Suprapubic skin (tissue), 4 donors: Measurements from ENCODE around the gene SLFN12L.

ENCODE experiments used
- CTCF ChIP-seq, 2 donors: fragments of 200-600 bp in 1 of 2; fragments of 450-650 bp in 1 of 2; sonication (generic) in 1 of 2; IDR thresholded peaks; one replicate each; pipeline ENCODE4 v1.5.1; 2016 to 2019; ENCODE audit warnings: antibody characterized with exemption in 2 of 2, mild to moderate bottlenecking in 1 of 2, moderate library complexity in 1 of 2
- POLR2A ChIP-seq, 2 donors: fragments of 450-650 bp; IDR thresholded peaks; one replicate each; pipeline ENCODE4 v1.6.1; 2017; ENCODE audit warnings: antibody characterized with exemption in 2 of 2, mild to moderate bottlenecking in 2 of 2, moderate library complexity in 2 of 2
- POLR2AphosphoS5 ChIP-seq, 3 donors: sonication (generic); formaldehyde crosslinking; IDR thresholded peaks; one replicate each; pipeline ENCODE4 v1.6.1; 2017; ENCODE audit warnings: antibody characterized with exemption in 3 of 3

DNA sequence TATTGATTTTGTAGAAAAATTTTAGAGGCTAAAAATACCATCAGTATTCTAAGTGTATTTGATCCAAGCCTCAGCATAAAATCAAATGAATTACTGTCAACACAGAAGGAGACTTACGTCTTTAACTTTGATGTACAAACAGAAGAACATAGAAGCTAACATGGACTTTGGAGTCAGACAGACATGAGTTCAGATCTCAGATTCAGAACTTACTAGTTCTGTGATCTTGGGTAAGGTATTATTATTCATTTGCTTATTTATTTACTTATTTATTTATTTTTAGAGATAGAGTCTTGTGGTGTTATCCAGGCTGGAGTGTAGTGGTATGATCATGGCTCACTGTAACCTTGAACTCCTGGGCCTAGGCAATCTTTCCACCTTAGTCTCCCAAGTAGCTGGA is 4.0 kb upstream of the SLFN12L start:
- TF ChIP-seq POLR2AphosphoS5 (IDR thresholded peaks at IDR 0.05) (no peak), CTCF (IDR thresholded peaks at IDR 0.05) (no peak), POLR2A (IDR thresholded peaks at IDR 0.05) (no peak)
